ENCODE measurements around the gene SYMPK. TPM values are rescaled to one million over a fixed set of nuclear protein-coding genes. Genes with fewer than 3 reads are reported as not detected.
A peak's percentile ranks its signal among the peaks of the same experiment; 100 is the strongest.

The SYMPK gene
- polyA plus RNA-seq, 1 of the 3 experiments (the other 2 are of a cell fraction), result 92.7 TPM

DNA sequence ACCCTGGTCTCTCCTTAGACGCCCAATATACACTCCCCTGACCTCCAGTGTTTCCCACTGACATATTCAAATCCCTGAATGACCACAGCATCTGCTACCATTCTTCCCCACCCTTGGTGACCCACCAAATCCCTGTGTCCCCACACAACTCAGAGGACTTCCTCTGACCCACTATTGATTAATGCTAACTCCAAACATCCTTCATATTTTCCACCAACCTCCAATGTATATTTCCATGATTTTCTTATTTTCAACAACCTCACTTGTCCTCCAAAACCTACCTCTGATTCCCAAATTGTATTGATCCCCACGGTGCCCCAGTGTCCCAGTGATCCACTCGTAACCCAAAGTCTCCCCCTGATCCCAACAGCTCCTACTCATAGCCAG lies 69.8 kb downstream of the SYMPK start:
- TF ChIP-seq FOXM1 (IDR thresholded peaks at IDR 0.05; ENCODE audit: low read depth), result no peak
- TF ChIP-seq SIN3A (IDR thresholded peaks at IDR 0.05; ENCODE audit: borderline replicate concordance, low read depth, low read length), result no peak
- TF ChIP-seq, protein P1, sequence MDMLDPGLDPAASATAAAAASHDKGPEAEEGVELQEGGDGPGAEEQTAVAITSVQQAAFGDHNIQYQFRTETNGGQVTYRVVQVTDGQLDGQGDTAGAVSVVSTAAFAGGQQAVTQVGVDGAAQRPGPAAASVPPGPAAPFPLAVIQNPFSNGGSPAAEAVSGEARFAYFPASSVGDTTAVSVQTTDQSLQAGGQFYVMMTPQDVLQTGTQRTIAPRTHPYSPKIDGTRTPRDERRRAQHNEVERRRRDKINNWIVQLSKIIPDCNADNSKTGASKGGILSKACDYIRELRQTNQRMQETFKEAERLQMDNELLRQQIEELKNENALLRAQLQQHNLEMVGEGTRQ (IDR thresholded peaks at IDR 0.05; ENCODE audit: borderline replicate concordance, low read depth, low read length), result no peak
- TF ChIP-seq NRF1 (IDR thresholded peaks at IDR 0.05; ENCODE audit: low read depth, low read length), result no peak
- TF ChIP-seq, protein P2, sequence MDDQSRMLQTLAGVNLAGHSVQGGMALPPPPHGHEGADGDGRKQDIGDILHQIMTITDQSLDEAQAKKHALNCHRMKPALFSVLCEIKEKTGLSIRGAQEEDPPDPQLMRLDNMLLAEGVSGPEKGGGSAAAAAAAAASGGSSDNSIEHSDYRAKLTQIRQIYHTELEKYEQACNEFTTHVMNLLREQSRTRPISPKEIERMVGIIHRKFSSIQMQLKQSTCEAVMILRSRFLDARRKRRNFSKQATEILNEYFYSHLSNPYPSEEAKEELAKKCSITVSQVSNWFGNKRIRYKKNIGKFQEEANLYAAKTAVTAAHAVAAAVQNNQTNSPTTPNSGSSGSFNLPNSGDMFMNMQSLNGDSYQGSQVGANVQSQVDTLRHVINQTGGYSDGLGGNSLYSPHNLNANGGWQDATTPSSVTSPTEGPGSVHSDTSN (IDR thresholded peaks at IDR 0.05), result no peak
- no peak for TF ChIP-seq GABPA (IDR thresholded peaks at IDR 0.05; ENCODE audit: low read depth)
- TF ChIP-seq MXI1 (IDR thresholded peaks at IDR 0.05; ENCODE audit: low read depth, low read length), result no peak
- no peak for TF ChIP-seq GATA2 (CRISPR knock-in tag; IDR thresholded peaks at IDR 0.05)
- TF ChIP-seq EZH2phosphoT487 (IDR thresholded peaks at IDR 0.05; ENCODE audit: borderline replicate concordance, low read depth), result no peak
- TF ChIP-seq RFX5 (IDR thresholded peaks at IDR 0.05; ENCODE audit: low read length), result no peak
- TF ChIP-seq SMC3 (IDR thresholded peaks at IDR 0.05; ENCODE audit: low read depth, low read length), result no peak
- no peak for TF ChIP-seq FOXJ3 (CRISPR knock-in tag; IDR thresholded peaks at IDR 0.05)
- TF ChIP-seq RXRA (IDR thresholded peaks at IDR 0.05; ENCODE audit: borderline replicate concordance, low read depth), result no peak
- TF ChIP-seq MEF2A (IDR thresholded peaks at IDR 0.05; ENCODE audit: borderline replicate concordance, low read depth), result no peak
- POLR2A ChIA-PET, result interaction anchor here (0.6 to 1.0 kb wide), 2 partner anchors 24 to 76 kb away, joined by 3 read pairs; partner anchors contain the start of gene SIX5
- Histone ChIP-seq H3K9me3 (no peaks in the 10 kb centered on the region), H3F3A (replicated peaks; ENCODE audit: insufficient read depth) (no peaks in the 10 kb centered on the region), H4K20me1 (ENCODE audit: insufficient read depth) (no peaks in the 10 kb centered on the region), H3K4me1 (ENCODE audit: control insufficient read depth in 1 of 2, insufficient read depth in 2 of 2, low read depth in 1 of 2, low read length in 1 of 2) (peaks cover 0 to 18% of the 10 kb centered on the region in 2 experiments; a peak in 1 of 4 replicates), H3K4me2 (no peak overlapping the region), H3K79me2 (ENCODE audit: insufficient read depth) (peaks cover 41% of the 10 kb centered on the region), H2AFZ (ENCODE audit: low read depth) (no peak overlapping the region), H3K4me3 (ENCODE audit: low read depth in 2 of 2, low read length in 1 of 2) (no peak overlapping the region), H3K36me3 (replicated peaks in 1 of 2; ENCODE audit: control insufficient read depth in 1 of 2, insufficient read depth in 2 of 2, low read length in 1 of 2) (peaks cover 13 to 24% of the 10 kb centered on the region in 2 experiments), H3K9me2 (no peaks in the 10 kb centered on the region), H3K27me3 (ENCODE audit: insufficient read depth) (no peaks in the 10 kb centered on the region), H3K9ac (no peak overlapping the region), H3K27ac (ENCODE audit: low read depth in 2 of 2, low read length in 1 of 2) (peak overlapping the region in 1 of 2 experiments; percentile 55; a peak in 3 of 4 replicates)
- no peak for DNase-seq
- 33% methylated on average over 3 of the region's 3 CpGs for WGBS (ENCODE audit: low lambda C conversion rate)
- CTCF ChIA-PET, result interaction anchor here (1.0 to 3.9 kb wide), 5 partner anchors 24 to 100 kb away, joined by 3 to 33 read pairs (median 5); partner anchors contain the start of gene SIX5

DNA sequence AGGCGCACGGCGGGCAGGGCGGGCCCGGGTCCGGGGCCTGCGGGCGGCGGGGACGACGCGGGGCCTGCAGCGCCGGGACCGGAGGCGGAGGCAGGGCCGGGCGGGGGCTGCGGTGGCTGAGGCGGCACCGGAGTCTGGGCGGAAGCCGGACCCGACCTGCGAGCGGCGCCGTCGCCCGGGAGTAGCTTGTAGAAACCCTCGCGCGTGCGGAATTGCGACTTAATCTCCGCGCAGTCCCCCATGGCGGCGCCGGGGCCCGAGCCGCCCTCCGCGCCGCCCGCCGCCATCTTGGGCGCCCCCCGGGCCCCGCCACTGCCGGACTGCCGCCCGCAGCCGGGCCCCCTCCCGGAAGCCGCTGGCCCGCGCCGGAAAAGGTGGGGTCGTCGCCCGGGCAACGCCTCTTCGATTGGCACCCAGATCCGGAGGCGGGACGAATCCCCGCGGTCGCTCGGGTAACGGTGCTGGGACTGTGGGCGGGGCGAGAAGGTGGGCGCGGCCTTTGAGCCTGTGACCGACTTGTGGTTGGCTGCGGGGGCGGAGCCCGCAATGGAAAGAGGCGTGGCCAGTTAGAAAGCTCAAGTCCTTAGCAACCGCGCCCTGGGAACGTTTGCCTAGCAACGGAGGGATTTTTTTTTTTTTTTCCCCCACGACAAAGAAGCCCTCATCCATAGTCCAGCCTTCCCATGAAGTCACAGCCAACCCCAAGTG lies 70.3 kb downstream of the SYMPK start, which contains the start of gene DMWD:
TSS of gene DMWD (minus strand) at position 376 of the 708 bp plus-strand sequence. CDS start at position 287, 89 bp downstream.
- Histone ChIP-seq H3K4me1 (ENCODE audit: control insufficient read depth in 1 of 2, insufficient read depth in 2 of 2, low read depth in 1 of 2, low read length in 1 of 2) (peaks cover 0 to 18% of the 10 kb centered on the region in 2 experiments; a peak in 1 of 4 replicates), H3K4me2 (peak within 1 kb of the TSS; percentile 73), H4K20me1 (ENCODE audit: insufficient read depth) (no peaks in the 10 kb centered on the region), H3K9ac (peak within 1 kb of the TSS; percentile 77), H3K4me3 (ENCODE audit: low read depth in 2 of 2, low read length in 1 of 2) (peak within 1 kb of the TSS; percentile 68 to 74), H3K27me3 (ENCODE audit: insufficient read depth) (no peaks in the 10 kb centered on the region), H3K79me2 (ENCODE audit: insufficient read depth) (peaks cover 46% of the 10 kb centered on the region), H3F3A (replicated peaks; ENCODE audit: insufficient read depth) (no peaks in the 10 kb centered on the region), H3K27ac (ENCODE audit: low read depth in 2 of 2, low read length in 1 of 2) (peak within 1 kb of the TSS; percentile 55 to 76; a peak in 3 of 4 replicates), H2AFZ (ENCODE audit: low read depth) (no peak within 1 kb of the TSS), H3K36me3 (replicated peaks in 1 of 2; ENCODE audit: control insufficient read depth in 1 of 2, insufficient read depth in 2 of 2, low read length in 1 of 2) (peaks cover 13 to 27% of the 10 kb centered on the region in 2 experiments), H3K9me3 (no peaks in the 10 kb centered on the region), H3K9me2 (no peaks in the 10 kb centered on the region)
- ChIA-PET POLR2A (interaction anchor here (0.6 to 1.0 kb wide), 3 partner anchors 23 to 75 kb away, joined by 3 read pairs; partner anchors contain the start of gene SIX5), CTCF (interaction anchor here (1.0 to 3.9 kb wide), 6 partner anchors 23 to 99 kb away, joined by 3 to 33 read pairs (median 7); partner anchors contain the start of gene SIX5)
- WGBS (ENCODE audit: low lambda C conversion rate), result under 1% methylated on average over 27 of the region's 86 CpGs
- peak; percentile 99 for DNase-seq
- peak; percentile 48; the same call in 1 of the 2 replicates for TF ChIP-seq SIN3A (IDR thresholded peaks at IDR 0.05; ENCODE audit: borderline replicate concordance, low read depth, low read length)
- TF ChIP-seq POLR2AphosphoS5 (IDR thresholded peaks at IDR 0.05; ENCODE audit: low read depth, low read length), result peak; percentile 46
- TF ChIP-seq, protein P3, sequence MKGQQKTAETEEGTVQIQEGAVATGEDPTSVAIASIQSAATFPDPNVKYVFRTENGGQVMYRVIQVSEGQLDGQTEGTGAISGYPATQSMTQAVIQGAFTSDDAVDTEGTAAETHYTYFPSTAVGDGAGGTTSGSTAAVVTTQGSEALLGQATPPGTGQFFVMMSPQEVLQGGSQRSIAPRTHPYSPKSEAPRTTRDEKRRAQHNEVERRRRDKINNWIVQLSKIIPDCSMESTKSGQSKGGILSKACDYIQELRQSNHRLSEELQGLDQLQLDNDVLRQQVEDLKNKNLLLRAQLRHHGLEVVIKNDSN (IDR thresholded peaks at IDR 0.05; ENCODE audit: borderline replicate concordance, low read depth), result no peak
- TF ChIP-seq, protein P2 (IDR thresholded peaks at IDR 0.05), result peak; percentile 95
- no peak for TF ChIP-seq NRF1 (IDR thresholded peaks at IDR 0.05; ENCODE audit: low read depth, low read length)
- TF ChIP-seq YY1 (IDR thresholded peaks at IDR 0.05; ENCODE audit: low read depth), result peak; percentile 84
- peak; percentile 69; the same call in 1 of the 2 replicates for TF ChIP-seq RFX5 (IDR thresholded peaks at IDR 0.05; ENCODE audit: low read length)
- peak; percentile 88 for TF ChIP-seq GABPA (IDR thresholded peaks at IDR 0.05; ENCODE audit: low read depth)
- TF ChIP-seq, protein P1 (IDR thresholded peaks at IDR 0.05; ENCODE audit: borderline replicate concordance, low read depth, low read length), result no peak
- TF ChIP-seq CHD2 (IDR thresholded peaks at IDR 0.05; ENCODE audit: low read length, partially characterized antibody), result peak; percentile 12
- no peak for TF ChIP-seq RXRA (IDR thresholded peaks at IDR 0.05; ENCODE audit: borderline replicate concordance, low read depth)
- TF ChIP-seq TEAD4 (IDR thresholded peaks at IDR 0.05; ENCODE audit: borderline replicate concordance, insufficient read depth), result no peak
- TF ChIP-seq MXI1 (IDR thresholded peaks at IDR 0.05; ENCODE audit: low read depth, low read length), result peak; percentile 96

All from SK-N-SH (cell line).